VCaP (cell line): Measurements from ENCODE around the gene TYW1.
"Not testable (repeated sequence)": the region's sequence is repeated elsewhere in the genome, so short reads cannot be mapped to it uniquely, and the experiment has no call there.

Experiments
- H3K27ac ChIP-seq: fragments of 450-650 bp; 2 replicates; pipeline ENCODE4 v1.5.1; 2017
- TF ChIP-seq, protein P1 (sequence below): fragments of 450-650 bp; conservative IDR thresholded peaks from 2 replicates; pipeline ENCODE4 v1.5.1; 2017; ENCODE audit warnings: mild to moderate bottlenecking, moderate library complexity

Gene TYW1

DNA sequence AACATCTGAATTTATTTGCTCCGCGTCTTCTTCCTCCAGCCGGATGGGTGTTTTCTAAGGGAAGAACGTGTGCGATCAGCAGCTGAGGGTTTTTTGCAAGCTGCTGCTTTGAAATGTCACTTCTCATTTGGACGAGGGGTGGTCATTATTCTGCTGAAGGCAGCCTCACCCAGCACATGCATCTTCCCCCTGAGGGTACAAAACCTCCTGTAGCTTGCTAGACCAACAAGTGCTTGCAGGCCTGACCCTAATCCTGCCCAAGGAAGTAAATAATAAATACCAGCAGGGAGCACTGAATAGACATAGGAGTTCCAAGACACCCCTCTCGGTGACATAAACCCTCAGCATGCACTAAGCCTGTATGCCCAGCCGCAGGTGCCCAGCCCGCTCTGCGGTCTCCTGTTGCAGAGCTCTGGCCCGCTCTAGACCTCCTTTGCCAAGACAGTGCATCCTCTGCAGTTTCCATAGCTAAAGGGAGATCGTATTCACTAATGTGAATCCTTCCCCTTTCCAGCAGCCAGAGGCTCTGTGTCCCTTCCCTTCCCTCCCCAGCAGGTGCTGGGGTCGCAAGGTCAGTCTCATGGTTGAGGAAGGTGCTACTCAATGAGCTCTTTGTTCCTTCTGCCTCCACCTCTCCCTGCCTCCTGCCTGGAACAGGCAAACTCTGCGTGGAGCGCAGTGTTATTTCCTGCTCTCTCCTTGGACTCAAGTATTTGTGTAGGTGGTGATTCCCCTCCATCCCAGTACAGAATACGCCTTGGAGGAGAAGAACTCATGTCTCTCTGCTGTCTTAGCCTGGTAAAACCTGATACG lies 37.9 kb upstream of the TYW1 start:
- H3K27ac ChIP-seq: no peak overlapping the region
- TF ChIP-seq, protein P1, sequence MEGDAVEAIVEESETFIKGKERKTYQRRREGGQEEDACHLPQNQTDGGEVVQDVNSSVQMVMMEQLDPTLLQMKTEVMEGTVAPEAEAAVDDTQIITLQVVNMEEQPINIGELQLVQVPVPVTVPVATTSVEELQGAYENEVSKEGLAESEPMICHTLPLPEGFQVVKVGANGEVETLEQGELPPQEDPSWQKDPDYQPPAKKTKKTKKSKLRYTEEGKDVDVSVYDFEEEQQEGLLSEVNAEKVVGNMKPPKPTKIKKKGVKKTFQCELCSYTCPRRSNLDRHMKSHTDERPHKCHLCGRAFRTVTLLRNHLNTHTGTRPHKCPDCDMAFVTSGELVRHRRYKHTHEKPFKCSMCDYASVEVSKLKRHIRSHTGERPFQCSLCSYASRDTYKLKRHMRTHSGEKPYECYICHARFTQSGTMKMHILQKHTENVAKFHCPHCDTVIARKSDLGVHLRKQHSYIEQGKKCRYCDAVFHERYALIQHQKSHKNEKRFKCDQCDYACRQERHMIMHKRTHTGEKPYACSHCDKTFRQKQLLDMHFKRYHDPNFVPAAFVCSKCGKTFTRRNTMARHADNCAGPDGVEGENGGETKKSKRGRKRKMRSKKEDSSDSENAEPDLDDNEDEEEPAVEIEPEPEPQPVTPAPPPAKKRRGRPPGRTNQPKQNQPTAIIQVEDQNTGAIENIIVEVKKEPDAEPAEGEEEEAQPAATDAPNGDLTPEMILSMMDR: no peak

DNA sequence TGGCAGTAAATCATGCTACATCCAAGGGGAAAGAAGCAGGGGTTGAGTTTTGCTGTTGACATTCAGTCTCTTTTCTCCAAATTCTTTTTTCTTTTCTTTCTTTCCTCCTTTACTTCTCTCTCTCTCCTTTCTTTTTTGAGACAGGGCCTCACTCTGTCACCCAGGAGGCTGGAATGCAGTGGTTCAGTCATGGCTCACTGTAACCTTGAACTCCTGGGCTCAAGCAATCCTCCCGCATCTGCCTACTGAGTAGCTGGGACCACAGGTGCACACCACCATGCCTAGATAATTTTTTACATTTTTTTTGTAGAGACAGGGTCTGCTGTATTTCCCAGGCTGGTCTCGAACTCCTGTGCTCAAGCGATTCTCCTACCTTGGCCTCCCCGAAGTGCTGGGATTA lies 36.4 kb upstream of the TYW1 start:
- no peak overlapping the region for H3K27ac ChIP-seq
- TF ChIP-seq, protein P1: no peak

DNA sequence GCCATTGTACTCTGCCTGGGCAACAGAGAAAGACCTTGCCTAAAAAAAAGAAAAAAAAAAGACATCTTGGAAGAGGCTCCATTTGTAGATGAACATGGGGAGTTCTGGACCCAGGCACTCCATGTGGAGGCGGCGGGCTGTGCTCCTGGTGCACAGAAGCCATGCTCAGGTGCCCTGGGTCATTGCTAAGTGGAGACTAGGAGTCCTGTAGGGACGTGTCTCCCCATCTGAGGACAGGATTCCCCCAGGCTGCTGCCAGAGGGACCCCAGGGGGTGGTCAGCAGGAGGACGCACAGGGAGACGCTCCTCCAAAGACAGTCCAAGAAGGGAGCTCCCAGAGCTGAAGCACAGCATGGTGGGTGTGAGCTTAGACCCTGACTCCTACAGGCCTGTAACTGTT lies 35.5 kb upstream of the TYW1 start:
- TF ChIP-seq, protein P1: no peak

DNA sequence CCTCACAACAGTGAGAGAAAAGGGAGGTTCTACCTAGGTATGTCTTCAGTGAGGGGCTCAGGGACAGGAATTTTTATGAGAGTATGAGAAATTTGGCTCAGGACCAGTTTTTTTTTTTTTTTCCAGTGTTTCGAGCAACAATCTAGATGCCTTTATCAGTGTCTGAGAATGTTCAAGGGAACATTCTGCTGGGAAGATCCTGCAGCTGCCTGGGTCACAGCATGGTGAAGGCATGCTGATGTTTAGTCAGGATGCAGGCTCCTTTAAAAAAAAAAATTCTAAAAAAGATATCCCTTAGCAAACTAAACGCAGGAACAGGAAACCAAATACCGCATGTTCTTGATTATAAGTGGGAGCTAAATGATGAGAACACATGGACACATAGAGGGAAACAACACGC lies 32.2 kb upstream of the TYW1 start:
- TF ChIP-seq, protein P1: no peak
- no peak overlapping the region for H3K27ac ChIP-seq

More for the DNA sequence above, 35.5 kb upstream of the TYW1 start:
- no peak overlapping the region for H3K27ac ChIP-seq

DNA sequence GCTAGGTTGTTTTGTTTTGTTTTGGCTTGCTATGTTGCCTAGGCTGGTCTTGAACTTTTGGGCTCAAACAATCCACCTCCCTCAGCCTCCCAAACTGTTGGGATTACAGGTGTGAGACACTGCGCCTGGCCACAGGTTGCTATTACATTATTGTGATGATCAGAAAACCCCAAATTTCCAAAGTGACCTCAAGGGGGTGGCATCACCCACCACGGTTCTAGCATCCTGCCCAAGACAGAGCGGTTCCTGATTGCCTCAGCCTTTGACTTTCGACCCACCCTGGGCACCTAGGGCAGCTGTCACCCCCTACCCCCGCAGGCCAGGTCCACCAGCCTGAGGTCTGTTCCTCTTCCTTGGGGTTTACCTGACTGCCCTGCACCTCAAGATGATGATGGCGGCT lies 29.6 kb upstream of the TYW1 start:
- no peak overlapping the region for H3K27ac ChIP-seq
- TF ChIP-seq, protein P1: no peak

DNA sequence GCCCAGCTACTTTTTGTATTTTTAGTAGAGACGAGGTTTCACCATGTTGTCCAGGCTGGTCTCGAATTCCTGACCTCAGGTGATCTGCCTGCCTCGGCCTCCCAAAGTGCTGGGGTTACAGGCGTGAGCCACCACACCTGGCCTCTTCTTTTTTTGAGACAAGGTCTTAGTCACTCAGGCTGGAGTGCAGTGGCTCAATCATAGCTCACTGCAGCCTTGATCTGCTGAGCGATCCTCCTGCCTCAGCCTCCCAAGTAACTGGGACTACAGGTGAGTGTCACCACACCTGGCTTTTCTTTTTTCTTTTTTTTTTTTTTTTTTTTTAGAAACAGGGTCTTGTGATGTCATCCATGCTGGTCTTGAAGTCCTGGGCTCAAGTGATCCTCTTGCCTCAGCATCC lies 27.6 kb upstream of the TYW1 start:
- not testable (repeated sequence) for H3K27ac ChIP-seq

DNA sequence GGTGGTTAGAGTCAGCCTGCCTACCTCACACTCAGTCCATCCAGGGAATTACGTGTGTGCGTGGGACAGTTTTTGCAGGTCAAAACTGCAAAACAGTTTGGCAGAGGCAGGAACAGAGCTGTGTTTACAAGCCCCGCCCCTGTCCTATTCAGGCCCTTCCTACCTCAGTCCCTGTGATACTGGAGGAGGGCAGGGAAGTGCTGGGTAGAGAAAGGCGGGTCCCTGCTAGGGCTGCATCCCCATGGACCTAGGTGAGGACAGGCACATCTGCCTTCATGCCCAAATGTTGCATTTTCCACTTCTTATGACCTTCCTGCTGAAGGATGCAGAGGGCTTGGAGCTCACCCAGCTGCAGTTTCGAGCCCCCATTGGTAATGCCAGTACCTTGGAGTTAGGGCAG lies 26.3 kb upstream of the TYW1 start:
- TF ChIP-seq, protein P1: no peak

DNA sequence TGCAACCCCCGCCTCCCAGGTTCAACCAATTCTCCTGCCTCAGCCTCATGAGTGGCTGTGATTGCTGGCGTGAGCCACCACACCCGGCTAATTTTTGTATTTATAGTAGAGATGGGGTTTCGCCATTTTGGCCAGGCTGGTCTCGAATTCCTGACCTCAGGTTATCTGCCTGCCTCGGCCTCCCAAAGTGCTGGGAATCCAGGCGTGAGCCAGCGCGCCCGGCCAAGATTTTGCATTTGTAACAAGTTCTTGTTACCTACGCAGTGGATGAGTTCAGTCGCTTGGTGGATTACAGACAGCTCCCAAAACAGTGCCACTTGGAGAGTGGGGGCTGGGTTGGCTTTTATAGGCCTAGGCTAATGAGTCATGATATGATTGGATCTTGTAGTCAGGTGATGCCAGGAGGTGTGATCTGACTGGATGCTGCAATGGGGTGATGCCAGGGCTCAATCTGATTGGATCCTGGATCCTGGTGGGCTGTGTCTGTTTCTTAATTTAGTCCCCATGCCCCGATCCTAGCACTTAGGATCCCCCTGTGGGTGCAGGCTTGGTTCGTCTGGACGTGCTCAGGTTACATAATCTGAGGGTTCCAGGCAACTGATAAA lies 21.5 kb upstream of the TYW1 start:
- TF ChIP-seq, protein P1: no peak
- H3K27ac ChIP-seq: no peak overlapping the region

More for the DNA sequence above, 26.3 kb upstream of the TYW1 start:
- no peak overlapping the region for H3K27ac ChIP-seq

DNA sequence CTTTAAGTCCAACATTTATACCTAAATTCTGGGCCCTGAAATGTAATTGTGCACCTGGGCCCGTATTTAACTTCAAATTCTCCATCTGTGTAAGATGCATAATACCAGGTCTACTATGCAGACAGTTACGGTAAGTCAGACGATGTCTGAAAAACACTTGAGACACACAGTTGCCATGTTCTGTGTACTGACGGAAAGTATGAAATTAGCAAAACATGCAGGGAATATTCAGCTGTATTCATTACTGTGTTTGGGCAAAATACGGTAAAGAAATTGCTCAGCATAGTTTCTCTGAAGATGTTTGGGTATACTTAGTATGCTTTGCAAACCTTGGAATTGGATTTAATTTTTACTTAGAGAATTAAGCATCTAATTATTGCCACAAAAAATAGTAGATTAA lies 18.3 kb upstream of the TYW1 start:
- H3K27ac ChIP-seq: not testable (repeated sequence)

DNA sequence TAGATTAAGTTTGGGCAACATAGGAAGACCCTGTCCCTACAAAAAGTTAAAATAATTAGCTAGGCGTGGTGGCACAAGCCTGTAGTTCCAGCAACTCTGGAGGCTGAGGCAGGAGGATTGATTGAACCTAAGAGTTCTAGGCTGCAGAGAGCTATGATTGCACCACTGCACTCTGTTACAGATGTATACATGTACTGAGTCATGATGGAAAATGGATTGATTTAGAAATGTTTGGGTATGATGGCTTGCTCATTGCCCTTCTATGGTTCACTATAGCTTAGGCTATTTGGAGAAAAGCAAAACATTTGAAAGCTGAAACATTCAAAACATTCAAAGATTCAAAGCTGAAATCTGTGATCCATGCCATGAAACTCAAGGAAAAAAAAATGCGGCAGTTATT lies 17.6 kb upstream of the TYW1 start:
- H3K27ac ChIP-seq: not testable (repeated sequence)

DNA sequence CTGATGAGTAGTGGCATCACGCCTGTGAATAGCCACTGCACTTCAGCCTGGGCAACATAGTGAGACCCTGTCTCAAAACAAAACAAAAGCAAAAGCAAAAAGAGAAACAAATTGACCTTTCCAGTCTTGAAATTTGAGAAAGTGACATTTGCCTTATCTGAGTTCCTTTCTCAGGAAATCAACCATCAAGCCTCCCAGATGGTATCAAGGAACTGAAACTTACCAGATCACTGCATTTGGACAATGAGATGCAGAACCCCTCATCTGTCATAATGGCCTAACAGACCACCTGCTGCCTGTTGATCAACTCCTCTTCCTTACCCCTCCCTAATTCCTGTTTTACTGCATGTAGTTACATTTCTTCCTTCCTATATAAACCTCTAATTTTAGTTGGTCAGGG lies 16.3 kb upstream of the TYW1 start:
- H3K27ac ChIP-seq: not testable (repeated sequence)

DNA sequence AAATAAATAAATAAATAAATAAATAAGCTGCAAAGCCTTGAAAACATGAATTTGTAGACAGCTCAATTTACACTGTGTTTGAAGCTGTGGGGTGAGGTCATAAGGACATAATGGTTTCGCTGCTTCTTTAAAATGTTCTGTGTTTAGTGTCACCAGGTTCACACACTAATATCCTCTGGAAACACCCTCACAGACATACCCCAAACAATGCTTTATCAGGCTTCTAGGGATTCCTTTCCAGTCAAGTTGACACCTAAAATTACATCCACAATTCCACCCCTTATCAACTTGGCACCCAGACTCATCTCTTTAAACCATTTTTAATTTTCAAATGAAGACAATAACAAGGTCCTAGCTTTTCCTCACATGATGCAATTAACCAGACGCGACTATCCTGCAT lies 7.1 kb upstream of the TYW1 start:
- H3K27ac ChIP-seq: not testable (repeated sequence)
